HG02763 (cell line): Measurements from ENCODE around the gene TRABD2B.

ENCODE experiments used
- ATAC-seq: cut with Tn5 transposase; IDR thresholded peaks from one replicate; pipeline ENCODE4 v1.9.1; 2021; ENCODE audit warnings: mild to moderate bottlenecking, moderate library complexity; ENCODE audit not compliant: unreplicated experiment

The TRABD2B gene

DNA sequence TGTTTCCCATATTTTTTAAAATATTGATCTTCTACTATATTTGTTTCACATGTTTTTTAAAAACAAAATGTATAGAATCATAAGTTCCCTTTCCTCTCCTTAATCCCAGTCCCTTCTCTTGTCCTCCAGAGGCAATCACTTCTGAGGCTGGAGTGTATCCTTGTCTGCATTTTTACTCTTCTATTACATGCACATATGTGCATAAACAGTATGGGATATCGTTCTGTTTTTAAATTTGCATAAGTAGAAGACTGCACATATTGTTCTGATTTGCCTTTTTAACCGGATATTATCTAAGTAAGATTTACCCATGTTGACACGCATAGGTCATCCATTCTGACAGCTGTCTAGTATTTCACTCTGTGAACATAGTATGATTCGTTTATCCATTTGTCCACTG is 142.0 kb downstream of the TRABD2B start:
- ATAC-seq, result no peak

DNA sequence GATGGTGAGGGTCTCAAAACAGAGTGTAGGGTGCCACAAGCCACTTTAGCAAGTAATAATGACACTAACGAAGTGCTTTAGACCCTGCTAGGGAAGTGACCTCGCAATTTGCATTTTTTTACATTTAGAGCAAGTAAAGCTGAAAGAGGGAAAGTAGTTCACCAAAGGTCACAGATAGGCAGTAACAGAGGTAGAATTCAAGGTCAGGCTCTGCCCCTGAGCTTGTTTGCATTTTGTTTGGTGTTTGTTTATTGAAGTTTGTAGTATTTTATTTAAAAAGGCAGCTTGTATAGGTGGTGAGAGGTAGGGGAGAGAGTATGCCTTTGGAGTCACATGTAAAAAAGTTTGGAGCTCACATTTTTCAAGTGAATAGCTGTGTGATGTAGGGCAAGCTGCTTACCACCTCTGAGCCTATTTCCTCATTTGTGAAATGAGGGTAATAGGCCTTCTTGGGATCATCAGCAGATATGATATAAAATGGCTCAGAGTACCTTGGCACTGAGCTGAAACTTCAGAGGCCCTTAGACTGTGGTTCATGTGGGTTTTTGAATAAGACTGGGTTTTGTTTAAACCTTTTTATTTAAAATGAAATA is 142.5 kb downstream of the TRABD2B start:
- no peak for ATAC-seq

DNA sequence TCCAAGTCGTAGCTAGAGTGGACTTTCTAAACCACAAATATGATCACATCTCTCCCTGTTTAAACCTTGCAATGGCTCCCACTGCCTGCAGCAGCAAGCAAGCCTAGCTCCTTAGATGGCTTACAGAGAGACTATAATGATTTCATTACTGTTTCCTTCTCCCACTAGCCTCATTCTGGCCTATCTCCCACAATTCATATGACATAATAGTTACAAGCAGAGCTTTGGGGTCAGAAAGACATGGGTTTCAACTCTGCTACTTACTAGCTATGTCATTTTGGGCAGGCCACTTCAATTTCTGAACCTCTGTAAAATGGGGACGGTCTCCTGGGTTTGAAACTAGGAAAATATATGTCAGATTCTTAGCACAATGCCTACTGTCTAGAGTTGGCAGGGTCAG is 143.3 kb downstream of the TRABD2B start:
- no peak for ATAC-seq

DNA sequence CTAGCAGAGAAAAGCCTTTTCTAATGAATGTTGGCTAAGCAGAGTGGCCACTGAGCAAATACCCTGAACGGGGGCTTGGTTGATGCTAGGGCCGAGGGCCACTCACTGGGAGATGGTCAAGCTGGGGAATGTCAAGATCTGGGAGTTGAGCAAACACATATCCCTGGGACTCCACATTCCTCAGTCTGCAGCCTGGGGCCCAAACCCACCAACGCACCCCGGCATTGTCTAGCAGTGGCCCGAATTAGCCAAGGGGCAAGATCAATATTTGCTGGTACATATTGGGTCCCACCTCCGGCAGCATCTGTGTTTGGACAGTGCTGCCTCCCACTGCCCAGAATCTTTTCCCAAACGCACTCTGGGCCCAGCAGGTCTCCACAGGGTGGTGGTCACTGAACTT is 144.1 kb downstream of the TRABD2B start:
- no peak for ATAC-seq

DNA sequence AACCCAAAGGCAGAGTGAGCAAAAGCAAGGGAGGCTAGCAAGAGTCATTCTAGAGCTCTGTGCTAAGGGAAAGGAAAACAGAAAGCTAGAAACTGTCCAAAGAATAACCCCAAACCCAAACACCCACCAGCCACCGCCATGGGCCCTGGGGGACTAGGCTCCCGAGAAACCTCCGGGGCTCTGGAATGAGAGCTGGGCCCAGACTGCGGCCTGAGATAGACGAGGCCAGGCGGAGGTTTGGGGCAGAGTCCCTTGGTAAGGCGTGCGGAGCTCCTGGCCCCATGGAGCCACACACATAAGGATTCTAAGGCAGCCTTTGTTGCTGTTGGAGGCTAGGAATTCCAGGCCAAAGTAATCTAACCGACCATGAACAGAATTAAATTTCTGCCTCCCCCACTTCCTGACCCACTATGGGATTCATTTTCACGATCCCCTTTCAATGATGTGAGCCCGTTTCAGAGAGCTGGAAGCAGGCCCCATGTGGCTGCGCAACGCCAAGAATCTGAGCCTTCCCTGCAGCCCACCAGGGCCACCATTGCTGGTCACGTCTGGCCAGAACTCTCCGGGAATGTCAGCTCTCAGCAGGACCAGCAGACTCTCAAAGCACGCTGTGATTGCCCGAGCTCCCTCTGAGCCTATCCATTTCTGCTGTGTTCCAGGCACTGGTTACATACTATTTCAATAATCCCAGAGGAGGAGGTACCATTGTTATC is 145.0 kb downstream of the TRABD2B start:
- ATAC-seq, result no peak

DNA sequence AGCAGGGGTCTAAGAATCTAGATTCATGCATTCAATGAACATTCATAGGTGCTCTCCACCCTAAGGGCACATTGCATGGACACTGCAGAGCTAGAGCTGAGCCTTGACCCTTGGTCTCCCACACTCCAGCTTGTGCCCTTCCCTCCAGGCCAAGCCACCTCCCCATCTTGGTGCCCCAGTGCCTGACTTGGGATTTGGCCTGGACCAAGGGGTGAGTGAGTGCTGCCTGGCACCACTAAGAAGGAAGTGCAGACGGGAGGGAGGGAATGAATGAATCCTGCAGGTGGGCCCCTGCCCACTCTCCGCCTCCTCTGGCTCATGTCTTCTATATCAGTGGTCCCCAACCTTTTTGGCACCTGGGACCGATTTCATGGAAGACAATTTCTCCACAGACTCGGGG is 146.7 kb downstream of the TRABD2B start:
- no peak for ATAC-seq

DNA sequence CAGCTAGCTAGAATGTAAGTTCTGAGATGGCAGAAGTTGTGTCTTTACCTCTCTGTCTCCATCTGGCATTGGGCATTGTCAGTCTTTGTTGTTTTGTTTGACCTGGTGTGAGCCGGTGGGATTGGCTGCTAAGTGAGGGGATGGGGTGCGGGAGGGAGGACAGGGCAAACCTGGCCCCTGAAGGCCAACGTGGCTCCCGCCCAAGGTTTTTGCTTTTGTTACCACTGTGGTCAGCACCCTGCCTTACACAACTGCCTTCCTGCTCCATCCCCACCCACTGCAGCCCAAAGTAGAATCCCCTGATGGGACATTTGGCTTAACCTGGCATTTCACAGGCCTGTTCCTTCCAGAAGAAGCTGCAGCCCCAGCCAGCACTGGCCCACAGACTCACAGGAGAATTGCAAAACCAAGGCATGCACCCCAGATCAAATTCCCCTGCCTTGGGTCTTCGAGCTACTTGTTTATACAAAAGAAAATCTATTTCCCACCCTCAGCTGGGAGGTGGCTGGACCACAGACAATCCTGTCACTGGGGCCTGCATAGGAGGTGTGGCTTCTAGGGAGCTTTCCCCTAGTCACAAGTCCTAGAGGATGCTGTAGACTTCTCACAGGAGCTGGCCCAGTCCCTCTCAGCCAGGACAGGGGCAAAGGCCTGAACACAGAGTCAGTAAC is 147.5 kb downstream of the TRABD2B start:
- ATAC-seq, result no peak

DNA sequence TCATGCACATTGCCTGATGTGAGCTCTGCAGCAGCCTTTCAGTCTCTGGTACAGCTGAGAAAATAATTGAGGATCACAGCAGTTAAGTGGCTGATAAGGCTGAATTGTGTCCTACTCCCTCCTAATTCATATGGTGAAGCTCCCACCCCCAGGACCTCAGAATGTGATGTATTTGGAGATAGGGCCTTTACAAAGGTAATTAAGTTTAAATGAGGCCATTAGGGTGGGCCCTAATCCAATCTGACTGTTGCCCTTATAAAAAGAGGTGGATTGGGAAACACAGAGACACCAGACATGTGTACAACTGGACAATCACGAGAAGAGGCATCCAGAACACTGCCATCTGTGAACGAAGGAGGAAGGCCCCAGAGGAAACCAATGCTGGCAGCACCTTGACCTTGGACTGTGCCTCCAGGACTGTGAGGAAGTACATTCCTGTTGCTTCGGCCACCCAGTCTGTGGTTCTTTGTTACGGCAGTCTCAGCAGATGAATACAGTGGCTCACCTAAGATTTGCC is 148.1 kb downstream of the TRABD2B start:
- no peak for ATAC-seq

DNA sequence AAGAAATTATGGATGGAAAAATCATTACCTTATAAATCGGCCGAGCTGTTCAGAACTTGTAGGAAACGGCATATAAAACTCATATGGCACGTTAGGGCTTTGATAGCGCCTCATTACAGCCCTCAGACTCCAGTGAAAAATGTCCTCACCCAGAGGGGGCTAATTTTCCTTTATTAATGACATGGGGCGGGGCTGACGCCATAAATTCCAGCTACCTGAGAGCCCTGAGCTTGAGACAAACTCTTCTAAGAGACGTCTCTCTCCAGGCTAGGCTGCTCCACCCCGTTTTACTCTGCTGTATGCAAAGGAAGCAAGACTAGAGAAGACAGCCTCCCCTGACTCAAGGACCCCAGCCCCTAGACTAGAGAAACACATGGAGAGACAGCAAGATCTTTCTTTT is 149.4 kb downstream of the TRABD2B start:
- no peak for ATAC-seq

DNA sequence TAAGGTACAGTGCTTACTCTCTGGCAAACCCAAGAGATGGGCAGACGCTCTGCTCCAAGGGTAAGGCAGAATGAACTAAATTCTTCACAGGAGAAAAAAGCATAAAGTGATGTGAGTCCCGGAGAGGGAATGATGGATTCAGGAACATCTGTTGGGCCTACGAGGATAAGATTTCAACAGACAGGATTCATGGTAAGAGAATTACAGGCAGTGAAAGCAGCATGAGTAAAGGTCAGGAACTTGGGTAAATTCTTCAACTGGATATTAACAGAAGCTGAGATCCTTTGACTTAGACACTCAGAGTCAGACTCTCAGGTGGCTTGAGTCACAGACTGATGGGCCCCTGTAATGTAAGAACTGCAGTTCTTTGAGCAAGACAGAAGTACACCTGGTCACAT is 152.6 kb downstream of the TRABD2B start:
- ATAC-seq, result no peak

DNA sequence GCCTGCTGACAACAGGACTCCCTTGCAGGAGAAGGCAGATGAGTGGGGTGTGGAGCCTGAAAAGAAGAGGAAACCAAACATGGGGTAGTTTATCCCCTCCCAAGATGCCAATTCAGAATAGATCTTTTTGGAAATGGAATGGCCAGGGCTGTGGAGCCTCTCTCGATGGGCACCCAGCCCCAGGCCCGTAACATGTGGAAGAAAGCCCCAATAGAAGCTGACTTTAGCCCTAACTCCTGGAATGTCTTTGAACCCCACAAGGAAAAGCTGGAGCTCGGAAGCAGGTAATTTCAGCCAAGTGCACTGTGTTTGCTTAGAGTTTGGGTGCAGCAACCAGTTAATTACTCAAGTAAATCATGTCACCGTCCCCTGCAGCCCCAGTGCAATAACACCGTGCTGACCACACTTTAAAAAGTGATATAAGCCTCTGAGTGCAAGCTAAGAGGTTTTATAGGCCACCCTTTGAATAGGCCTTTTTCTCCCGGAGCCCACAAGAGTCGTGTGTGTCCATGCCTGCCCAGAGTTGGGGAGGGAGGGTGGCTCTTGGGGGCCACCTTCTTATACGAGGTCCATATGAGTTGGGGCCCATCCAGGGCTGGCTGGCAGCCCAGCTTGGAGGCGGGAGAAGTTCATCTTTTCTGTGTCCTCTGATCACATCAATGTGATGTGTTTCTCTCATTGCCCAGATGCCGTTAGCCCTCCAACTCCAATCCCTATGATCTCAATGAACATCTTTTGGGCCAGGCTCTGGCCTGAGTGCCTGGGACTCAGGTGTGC is 153.2 kb downstream of the TRABD2B start:
- no peak for ATAC-seq

DNA sequence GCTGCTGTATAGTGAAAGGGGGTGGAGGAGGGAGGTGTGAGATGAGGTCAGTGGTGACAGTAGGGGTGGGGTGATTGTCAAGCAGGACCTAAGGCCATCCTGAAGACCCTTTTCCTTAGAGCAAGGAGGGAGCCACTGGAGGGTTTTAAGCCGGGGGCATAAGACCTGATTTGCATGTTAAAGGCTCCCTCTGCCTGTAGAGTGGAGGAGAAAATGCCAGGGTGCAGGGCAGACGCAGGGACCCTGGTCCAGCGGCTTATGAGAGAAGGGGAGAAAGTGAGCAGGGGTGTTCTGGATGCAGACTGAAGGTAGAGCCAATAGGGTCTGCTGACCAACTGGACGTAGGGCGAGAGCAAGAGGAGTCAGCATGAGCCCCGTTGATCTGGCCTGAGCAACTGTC is 154.1 kb downstream of the TRABD2B start:
- ATAC-seq, result no peak

DNA sequence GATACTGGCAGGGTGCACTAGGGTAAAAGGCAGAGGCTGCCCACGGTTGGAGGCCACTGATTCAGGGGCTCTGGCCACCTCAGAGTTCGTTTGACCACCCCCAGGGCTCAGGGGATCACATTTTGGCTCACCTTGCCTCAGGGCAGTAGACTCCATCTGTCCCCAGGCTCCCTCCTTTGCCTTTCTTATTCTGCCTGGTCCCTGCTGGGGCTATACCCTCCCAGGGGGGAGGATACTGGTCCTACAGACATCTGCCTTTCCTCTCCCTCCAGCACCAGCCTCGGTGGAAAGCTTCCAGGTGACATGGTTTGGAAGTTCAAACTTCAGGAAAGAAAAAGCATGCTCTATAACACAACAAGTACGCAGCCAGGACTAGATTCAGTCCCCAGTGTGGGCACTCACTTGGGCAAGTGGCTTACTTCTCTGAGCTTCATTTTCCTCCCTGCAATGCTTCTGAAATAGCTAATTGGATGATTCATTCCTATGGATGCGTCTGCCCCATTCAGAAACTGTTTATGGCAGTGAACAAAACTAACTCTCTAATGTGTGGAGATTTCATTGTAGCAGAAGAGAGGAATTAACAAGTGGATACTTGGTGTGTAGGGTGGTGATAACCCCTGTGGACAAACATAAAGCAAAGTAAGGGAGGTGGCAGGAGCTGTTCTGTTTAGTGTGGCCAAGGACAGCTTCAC is 154.8 kb downstream of the TRABD2B start:
- no peak for ATAC-seq

DNA sequence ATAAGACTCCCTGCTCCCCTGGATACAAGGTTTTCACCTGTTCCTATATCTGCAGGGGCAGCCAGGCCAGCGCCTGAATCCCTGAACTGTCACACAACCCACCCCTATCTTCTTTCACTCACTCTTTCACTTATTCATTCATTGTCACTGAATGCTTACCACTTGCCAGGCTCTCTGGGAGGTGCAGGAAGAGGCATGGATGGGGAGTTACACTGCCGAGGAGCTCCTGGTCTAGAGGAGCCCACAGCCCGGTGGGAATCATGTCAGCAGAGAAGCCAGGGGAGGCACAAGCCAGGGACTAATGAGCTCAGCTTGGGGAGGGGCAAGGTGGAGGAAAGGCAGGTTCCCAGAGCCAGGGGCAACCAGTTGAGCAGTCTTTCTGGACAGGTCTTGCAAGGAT is 155.8 kb downstream of the TRABD2B start:
- ATAC-seq, result no peak

DNA sequence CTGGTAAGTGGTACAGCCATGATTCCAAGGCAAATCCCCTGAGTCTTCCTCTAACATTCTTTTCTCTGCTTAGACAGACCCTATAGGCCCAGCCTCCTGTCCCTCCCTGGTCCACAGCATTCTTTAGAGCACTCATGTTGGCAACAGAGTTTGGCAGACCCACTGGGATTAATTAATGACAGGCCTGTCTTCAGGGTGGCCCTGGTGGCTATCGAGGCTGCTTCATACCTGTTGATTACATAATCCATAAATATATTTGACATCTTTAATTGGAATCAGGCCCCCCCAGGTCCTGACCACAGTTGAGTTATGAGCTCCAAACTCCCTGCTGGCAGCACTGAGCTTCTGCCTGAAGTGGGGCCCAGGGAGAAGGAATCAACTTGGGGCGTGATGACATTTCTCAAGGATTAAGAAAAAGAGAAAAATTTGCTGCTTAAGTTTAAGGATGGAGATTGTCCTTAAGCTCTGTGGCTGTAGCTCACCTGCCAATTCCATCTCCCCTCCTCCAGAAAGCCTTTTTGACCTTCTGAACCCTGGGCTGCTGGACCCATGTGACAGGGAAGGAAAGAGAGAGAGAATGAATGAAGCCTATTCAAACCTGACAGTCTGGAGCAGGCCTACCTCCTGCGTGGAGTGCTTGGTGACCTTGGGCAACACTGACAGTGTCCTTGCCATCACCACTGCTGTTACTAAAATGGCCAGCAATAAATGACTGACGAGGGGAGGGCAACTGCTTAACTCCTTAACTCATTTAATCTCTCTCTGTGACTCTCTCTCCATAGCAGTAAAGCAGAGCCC is 156.6 kb downstream of the TRABD2B start:
- no peak for ATAC-seq

DNA sequence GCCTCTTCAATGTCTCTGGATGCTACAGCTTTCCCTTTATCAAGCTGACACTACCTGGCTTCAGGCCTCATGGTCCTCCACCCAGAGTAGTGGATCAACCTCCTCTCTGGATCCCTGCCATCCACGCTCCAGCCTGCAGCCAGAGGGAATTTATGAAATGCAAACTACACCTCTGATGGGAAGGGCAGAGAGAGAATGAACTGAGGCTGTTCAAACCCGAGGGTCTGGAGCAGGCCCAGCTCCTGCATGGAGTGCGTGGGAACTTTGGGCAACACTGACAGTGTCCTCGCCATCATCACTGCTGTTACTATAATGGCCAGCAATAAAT is 157.8 kb downstream of the TRABD2B start:
- no peak for ATAC-seq

DNA sequence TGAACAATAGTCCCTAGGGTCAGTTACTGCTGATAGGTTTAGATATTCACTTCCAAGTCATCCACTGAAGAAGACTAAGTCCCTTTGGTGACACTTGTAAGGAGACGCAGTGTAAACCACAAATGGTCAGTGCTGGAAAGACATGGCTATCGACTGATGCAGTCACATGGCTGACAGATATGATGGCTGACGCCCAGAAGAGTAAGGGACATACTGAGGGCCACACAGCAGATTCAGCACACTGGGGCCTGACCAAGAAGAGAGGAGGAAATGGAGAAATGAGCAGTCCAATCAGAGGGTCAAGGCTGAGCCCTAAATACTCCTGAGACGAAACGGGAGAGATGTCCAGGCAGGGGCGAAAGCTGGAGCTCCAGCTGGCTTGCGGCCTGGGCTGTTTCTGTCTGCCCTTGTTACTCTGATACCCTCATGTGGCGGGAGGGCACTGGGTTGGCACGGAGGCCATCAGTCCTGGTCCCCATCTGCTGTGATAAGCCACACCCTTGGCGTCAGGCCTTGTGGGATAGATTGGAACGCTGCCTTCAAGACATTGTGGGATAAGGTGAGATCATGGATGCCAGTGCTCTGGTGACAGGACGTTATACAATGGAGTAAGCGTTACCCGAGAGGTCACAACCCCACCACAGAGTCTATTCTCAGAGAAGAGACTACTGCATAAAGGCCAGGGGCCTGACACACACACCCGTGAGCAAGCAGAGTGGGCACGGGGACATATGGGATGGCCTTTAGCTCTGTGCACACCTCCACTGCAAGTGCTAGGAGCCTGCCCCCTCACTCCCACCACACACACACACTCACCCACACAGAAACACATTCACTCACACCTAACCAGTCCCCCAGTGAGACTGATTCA is 158.4 kb downstream of the TRABD2B start:
- ATAC-seq, result no peak

DNA sequence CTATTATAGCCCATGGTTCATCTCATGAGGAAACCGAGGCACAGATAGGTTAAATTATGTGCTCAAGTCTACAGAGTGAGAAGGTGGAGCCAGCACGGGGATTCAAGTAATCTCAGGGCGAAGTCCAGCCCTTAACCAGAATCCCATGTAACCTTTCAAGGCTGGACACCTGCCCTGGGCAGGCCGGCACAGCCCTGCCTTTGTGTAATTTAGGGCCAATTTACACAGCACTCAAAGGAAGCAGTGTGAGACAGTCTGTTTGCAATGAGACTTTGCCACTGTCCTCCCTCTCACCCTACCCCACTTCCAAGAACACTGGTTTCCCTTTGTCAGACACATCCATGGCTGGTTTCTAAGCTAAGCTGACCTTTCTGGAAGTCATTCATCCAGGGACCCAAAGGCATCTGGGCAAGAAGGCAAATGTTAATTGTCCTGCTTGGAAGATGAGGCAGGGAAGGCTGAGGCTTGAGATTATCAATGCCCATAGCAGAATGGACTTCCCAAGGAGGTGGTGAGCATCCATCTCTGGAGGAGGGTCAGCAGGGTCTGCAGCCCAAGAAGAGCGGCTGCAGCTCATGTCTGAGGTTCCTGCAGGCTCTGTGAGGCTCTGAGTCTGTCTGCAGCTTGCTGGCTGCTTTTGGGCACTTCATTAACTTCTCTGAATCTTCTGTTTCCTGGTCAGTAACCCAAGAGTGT is 159.2 kb downstream of the TRABD2B start:
- ATAC-seq, result no peak
